ENCODE results near the gene NEXN. TPM values are rescaled to one million over a fixed set of nuclear protein-coding genes. Genes with fewer than 3 reads are reported as not detected.

Gene NEXN
- total and polyA plus RNA-seq, 2 of the 13 experiments (the other 11 are each of a cell fraction or from before 2014, with no cell fraction given): 0.07 to 0.97 TPM

- TF ChIP-seq RCOR2 (CRISPR knock-in tag; IDR thresholded peaks at IDR 0.05): no peak
- TF ChIP-seq NFIB (CRISPR knock-in tag; IDR thresholded peaks at IDR 0.05; ENCODE audit: borderline replicate concordance): no peak
- no peak for TF ChIP-seq CREB3 (CRISPR knock-in tag; IDR thresholded peaks at IDR 0.05)
- TF ChIP-seq REXO4 (CRISPR knock-in tag; IDR thresholded peaks at IDR 0.05; ENCODE audit: borderline replicate concordance): no peak
- TF ChIP-seq ZFP91 (CRISPR knock-in tag; IDR thresholded peaks at IDR 0.05; ENCODE audit: borderline replicate concordance): peak; percentile 68; the same call in 1 of the 2 replicates
- TF ChIP-seq ZNF577 (CRISPR knock-in tag; IDR thresholded peaks at IDR 0.05; ENCODE audit: borderline replicate concordance, low read depth): no peak
- TF ChIP-seq ZNF235 (CRISPR knock-in tag; IDR thresholded peaks at IDR 0.05; ENCODE audit: borderline replicate concordance): no peak
- TF ChIP-seq RFXANK (CRISPR knock-in tag; IDR thresholded peaks at IDR 0.05): no peak
- no peak for TF ChIP-seq JUN (CRISPR knock-in tag; IDR thresholded peaks at IDR 0.05)
- TF ChIP-seq ASH2L (IDR thresholded peaks at IDR 0.05; ENCODE audit: insufficient read length, low read depth, low read length): peak; percentile 55
- TF ChIP-seq SMYD3 (CRISPR knock-in tag; IDR thresholded peaks at IDR 0.05): no peak
- no peak for TF ChIP-seq ZBTB26 (CRISPR knock-in tag; IDR thresholded peaks at IDR 0.05; ENCODE audit: borderline replicate concordance)
- TF ChIP-seq IRF9 (CRISPR knock-in tag; IDR thresholded peaks at IDR 0.05; ENCODE audit: borderline replicate concordance): peak; percentile 23; the same call in 1 of the 2 replicates
- peak; percentile 84 for TF ChIP-seq UBTF (CRISPR knock-in tag; IDR thresholded peaks at IDR 0.05)
- TF ChIP-seq PLSCR1 (CRISPR knock-in tag; IDR thresholded peaks at IDR 0.05; ENCODE audit: borderline replicate concordance): no peak
- no peak for TF ChIP-seq ZBTB20 (CRISPR knock-in tag; IDR thresholded peaks at IDR 0.05; ENCODE audit: borderline replicate concordance, low read depth)
- no peak for TF ChIP-seq ZNF616 (CRISPR knock-in tag; IDR thresholded peaks at IDR 0.05; ENCODE audit: low read depth)
- no peak for TF ChIP-seq ZKSCAN8 (CRISPR knock-in tag; IDR thresholded peaks at IDR 0.05; ENCODE audit: borderline replicate concordance)
- no peak for TF ChIP-seq POGZ (CRISPR knock-in tag; IDR thresholded peaks at IDR 0.05)
- TF ChIP-seq ZNF17 (CRISPR knock-in tag; IDR thresholded peaks at IDR 0.05): no peak
- no peak for TF ChIP-seq PAF1 (CRISPR knock-in tag; IDR thresholded peaks at IDR 0.05)
These were observed at the start of gene NEXN (continued) for GRCh38 chr1:77888081-77888780.

Measured in HepG2 (cell line).